K562 (cell line): ENCODE measurements around the gene LPAR2. TPM values are rescaled to one million over a fixed set of nuclear protein-coding genes. Genes with fewer than 3 reads are reported as not detected.
A peak's percentile ranks its signal among the peaks of the same experiment; 100 is the strongest.

Experiments used
- ASH1L ChIP-seq: fragments of 450-650 bp; IDR thresholded peaks from 2 replicates; pipeline ENCODE4 v1.6.1; 2018; ENCODE audit warnings: borderline replicate concordance, mild to moderate bottlenecking, low read depth; ENCODE audit not compliant: partially characterized antibody
- BCL6 ChIP-seq: fragments of 250-450 bp; sonication (Bioruptor Pico); IDR thresholded peaks from 2 replicates; pipeline ENCODE4 v1.4.0; 2020
- CBX1 ChIP-seq: sonication (generic); IDR thresholded peaks from 2 replicates; pipeline ENCODE4 v1.6.1; 2016; ENCODE audit warnings: antibody characterized with exemption, low read depth, mild to moderate bottlenecking
- COPS2 ChIP-seq: fragments of 450-650 bp; conservative IDR thresholded peaks from 2 replicates; pipeline ENCODE4 v1.6.1; 2016; ENCODE audit warnings: mild to moderate bottlenecking, moderate library complexity
- CREM ChIP-seq: IDR thresholded peaks from 2 replicates; pipeline ENCODE4 v1.6.1; 2014; ENCODE audit warnings: antibody characterized with exemption, low read depth
- CUX1 ChIP-seq: fragments of 200-800 bp; sonication (Bioruptor generic); IDR thresholded peaks from 2 replicates; pipeline ENCODE4 v1.6.1; 2016; ENCODE audit warnings: missing genetic modification characterization, missing compliant biosample characterization
- HDAC8 ChIP-seq: fragments of 450-650 bp; IDR thresholded peaks from 2 replicates; pipeline ENCODE4 v1.6.1; 2016; ENCODE audit warnings: mild to moderate bottlenecking, missing genetic modification characterization, moderate library complexity, missing compliant biosample characterization
- HIVEP1 ChIP-seq: fragments of 250-450 bp; sonication (Bioruptor Pico); IDR thresholded peaks from 2 replicates; pipeline ENCODE4 v1.4.0; 2020; ENCODE audit warnings: mild to moderate bottlenecking
- ID3 ChIP-seq, 2 experiments: fragments of 250-450 bp in 1 of 2; fragments of 450-650 bp in 1 of 2; sonication (Bioruptor Pico) in 1 of 2; IDR thresholded peaks; 2 replicates each; pipeline versions ENCODE4 v1.6.1 to v1.8.0; 2016 to 2021; ENCODE audit warnings: mild to moderate bottlenecking in 2 of 2, moderate library complexity in 2 of 2, missing compliant biosample characterization in 1 of 2, missing genetic modification characterization in 1 of 2
- RFX1 ChIP-seq: fragments of 450-650 bp; IDR thresholded peaks from 2 replicates; pipeline ENCODE4 v1.6.1; 2016; ENCODE audit warnings: mild to moderate bottlenecking, moderate library complexity
- TEAD4 ChIP-seq, 2 experiments: sonication (generic) in 1 of 2; formaldehyde crosslinking in 1 of 2; IDR thresholded peaks; 2 replicates each; pipeline versions ENCODE4 v1.6.1 to v1.8.0; 2012 to 2022; ENCODE audit warnings: borderline replicate concordance in 1 of 2, inconsistent platforms in 1 of 2, low read length in 1 of 2, mild to moderate bottlenecking in 1 of 2, missing genetic modification reagents in 1 of 2
- USF2 ChIP-seq: sonication (generic); formaldehyde crosslinking; IDR thresholded peaks from 2 replicates; pipeline ENCODE4 v1.5.0; 2020; ENCODE audit warnings: missing genetic modification reagents
- ZFP36 ChIP-seq: fragments of 150-350 bp; IDR thresholded peaks from 2 replicates; pipeline ENCODE4 v1.6.1; 2018; ENCODE audit warnings: low read length, low read depth; ENCODE audit not compliant: partially characterized antibody
- ZNF197 ChIP-seq: fragments of 200-800 bp; sonication (Bioruptor generic); IDR thresholded peaks from 2 replicates; pipeline ENCODE4 v1.6.1; 2016; ENCODE audit warnings: low read depth, missing genetic modification characterization, missing compliant biosample characterization
- ZNF384 ChIP-seq: IDR thresholded peaks from 2 replicates; pipeline ENCODE4 v1.6.1; 2012; ENCODE audit warnings: low read depth, low read length, improper control_type of control experiment
- ZNF764 ChIP-seq: fragments of 250-450 bp; sonication (Bioruptor Pico); IDR thresholded peaks from 2 replicates; pipeline ENCODE4 v1.4.0; 2020; ENCODE audit warnings: low read depth, mild to moderate bottlenecking, moderate library complexity
- polyA plus RNA-seq, 8 experiments: library from polyadenylated mRNA; depleted of rRNA in 4 of 8; stranded (reverse) in 5 of 8; unstranded in 3 of 8; fragments of >200 nt; fragmentation: Nextera tagmentation in 2 of 8; fragmentation: Illumina TruSeq in 1 of 8; extraction: Ambion mirVana in 2 of 8; extraction: Trizol in 1 of 8; gene quantifications; 2 replicates each; pipeline versions ENCODE4 v1.2.1 to v1.2.3, GENCODE V29; 2011 to 2014; ENCODE audit warnings: inconsistent platforms in 1 of 8, missing spikeins in 1 of 8
- total RNA-seq, 7 experiments: library from RNA; depleted of rRNA in 6 of 7; stranded (reverse); fragments of >200 nt in 6 of 7; fragmentation: Illumina TruSeq in 2 of 7; extraction: Trizol in 2 of 7; gene quantifications; 2 replicates each; pipeline versions ENCODE4 v1.2.1 to v1.2.3, GENCODE V29; 2011 to 2021; ENCODE audit warnings: low replicate concordance in 1 of 7
- TF ChIP-seq, protein P1 (sequence below): fragments of 250-450 bp; sonication (Bioruptor Pico); IDR thresholded peaks from 2 replicates; pipeline ENCODE4 v1.9.0; 2021; ENCODE audit warnings: mild to moderate bottlenecking, inconsistent platforms

The LPAR2 gene
- total and polyA plus RNA-seq, 9 of the 15 experiments (the other 6 are each of a cell fraction or from before 2014, with no cell fraction given): 0.63 to 13.8 (median 4.4) TPM

GRCh38 chr19:19663256-19664120, 35.5 kb upstream of the LPAR2 start, which contains the start of gene ATP13A1 (continued):
- TF ChIP-seq, protein P1, sequence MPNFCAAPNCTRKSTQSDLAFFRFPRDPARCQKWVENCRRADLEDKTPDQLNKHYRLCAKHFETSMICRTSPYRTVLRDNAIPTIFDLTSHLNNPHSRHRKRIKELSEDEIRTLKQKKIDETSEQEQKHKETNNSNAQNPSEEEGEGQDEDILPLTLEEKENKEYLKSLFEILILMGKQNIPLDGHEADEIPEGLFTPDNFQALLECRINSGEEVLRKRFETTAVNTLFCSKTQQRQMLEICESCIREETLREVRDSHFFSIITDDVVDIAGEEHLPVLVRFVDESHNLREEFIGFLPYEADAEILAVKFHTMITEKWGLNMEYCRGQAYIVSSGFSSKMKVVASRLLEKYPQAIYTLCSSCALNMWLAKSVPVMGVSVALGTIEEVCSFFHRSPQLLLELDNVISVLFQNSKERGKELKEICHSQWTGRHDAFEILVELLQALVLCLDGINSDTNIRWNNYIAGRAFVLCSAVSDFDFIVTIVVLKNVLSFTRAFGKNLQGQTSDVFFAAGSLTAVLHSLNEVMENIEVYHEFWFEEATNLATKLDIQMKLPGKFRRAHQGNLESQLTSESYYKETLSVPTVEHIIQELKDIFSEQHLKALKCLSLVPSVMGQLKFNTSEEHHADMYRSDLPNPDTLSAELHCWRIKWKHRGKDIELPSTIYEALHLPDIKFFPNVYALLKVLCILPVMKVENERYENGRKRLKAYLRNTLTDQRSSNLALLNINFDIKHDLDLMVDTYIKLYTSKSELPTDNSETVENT: peak; percentile 74
- TF ChIP-seq TEAD4 (IDR thresholded peaks at IDR 0.05; ENCODE audit: low read length) (peak; percentile 25; the same call in 1 of the 2 replicates), TEAD4 (CRISPR knock-in tag; IDR thresholded peaks at IDR 0.05; ENCODE audit: borderline replicate concordance) (no peak), COPS2 (no peak), ZNF384 (peak; percentile 81), USF2 (CRISPR knock-in tag) (no peak), BCL6 (peak; percentile 72; the same call in 1 of the 2 replicates), ZNF197 (CRISPR knock-in tag) (peak; percentile 95), ASH1L (peak; percentile 28), CBX1 (0 out of 2 replicates have a peak, but pooled peaks have one; percentile 73), RFX1 (peak; percentile 87), ID3 (CRISPR knock-in tag; IDR thresholded peaks at IDR 0.05) (no peak), ID3 (tag; IDR thresholded peaks at IDR 0.05) (peak; percentile 91), ZNF764 (no peak), HDAC8 (peak; percentile 78), ZFP36 (no peak), HIVEP1 (CRISPR knock-in tag) (0 out of 2 replicates have a peak, but pooled peaks have one; percentile 48), CREM (peak; percentile 71), CUX1 (CRISPR knock-in tag) (no peak)
